ENCODE results near the gene FAM234B. TPM values are rescaled to one million over a fixed set of nuclear protein-coding genes. Genes with fewer than 3 reads are reported as not detected.

Gene FAM234B
- total RNA-seq, 2 experiments from 2014 or later: 7.4 to 7.7 TPM

- no peak for DNase-seq
- CTCF ChIA-PET: interaction anchor here (0.6 kb wide), 1 partner anchor 44 kb away, joined by 3 read pairs; no protein-coding TSS in a partner anchor
- intact Hi-C loops (cut with micrococcal nuclease): loop anchor here (1.0 to 5.0 kb wide), 3 partner anchors 15 to 644 kb away; partner anchors contain the start of gene BORCS5
- H3K27ac Mint-ChIP-seq: no peak overlapping the region
- no peaks in the 10 kb centered on the region for H3K9me3 Mint-ChIP-seq
- H3K27me3 Mint-ChIP-seq (ENCODE audit: low read depth): peaks cover 6% of the 10 kb centered on the region
- H3K4me3 Mint-ChIP-seq: peak overlapping the region; percentile 74
- no peaks in the 10 kb centered on the region for H3K36me3 Mint-ChIP-seq (ENCODE audit: low read depth)
- H3K4me1 Mint-ChIP-seq (ENCODE audit: low read depth): peaks cover 26% of the 10 kb centered on the region
These were observed 42.5 kb upstream of the FAM234B start for GRCh38 chr12:13001775-13002040.

GRCh38 chr12:13002301-13003097, 41.7 kb upstream of the FAM234B start:
- Mint-ChIP-seq H3K9me3 (no peaks in the 10 kb centered on the region), H3K36me3 (ENCODE audit: low read depth) (no peaks in the 10 kb centered on the region), H3K4me3 (peak overlapping the region; percentile 74), H3K27me3 (ENCODE audit: low read depth) (peaks cover 6% of the 10 kb centered on the region), H3K27ac (no peak overlapping the region), H3K4me1 (ENCODE audit: low read depth) (peaks cover 20% of the 10 kb centered on the region)
- no peak for DNase-seq
- intact Hi-C loops (cut with micrococcal nuclease): loop anchor here (1.0 to 5.0 kb wide), 2 partner anchors 16 to 645 kb away; partner anchors contain the start of gene BORCS5
- CTCF ChIA-PET: interaction anchor here (0.6 kb wide), 1 partner anchor 43 kb away, joined by 3 read pairs; no protein-coding TSS in a partner anchor

GRCh38 chr12:13004361-13004760, 39.8 kb upstream of the FAM234B start:
- Mint-ChIP-seq H3K9me3 (no peaks in the 10 kb centered on the region), H3K36me3 (ENCODE audit: low read depth) (no peaks in the 10 kb centered on the region), H3K4me1 (ENCODE audit: low read depth) (peaks cover 8% of the 10 kb centered on the region), H3K27me3 (ENCODE audit: low read depth) (peaks cover 6% of the 10 kb centered on the region), H3K27ac (no peak overlapping the region), H3K4me3 (no peak overlapping the region)
- no peak for DNase-seq
- intact Hi-C loops (cut with micrococcal nuclease): loop anchor here (5.0 kb wide), 1 partner anchor 647 kb away; the partner anchor contains the start of gene BORCS5
- CTCF ChIA-PET: interaction anchor here (1.2 kb wide), 1 partner anchor 19 kb away, joined by 3 read pairs; no protein-coding TSS in a partner anchor

- no peak overlapping the region for H3K4me3 Mint-ChIP-seq
- CTCF ChIA-PET: interaction anchor here (1.8 kb wide), 1 partner anchor 206 kb away, joined by 5 read pairs; no protein-coding TSS in a partner anchor
- peaks cover 5% of the 10 kb centered on the region for H3K4me1 Mint-ChIP-seq (ENCODE audit: low read depth)
- H3K36me3 Mint-ChIP-seq (ENCODE audit: low read depth): no peaks in the 10 kb centered on the region
- DNase-seq: no peak
- peaks cover 6% of the 10 kb centered on the region for H3K27me3 Mint-ChIP-seq (ENCODE audit: low read depth)
- H3K27ac Mint-ChIP-seq: no peak overlapping the region
- no peaks in the 10 kb centered on the region for H3K9me3 Mint-ChIP-seq
- intact Hi-C loops (cut with micrococcal nuclease): loop anchor here (5.0 kb wide), 1 partner anchor 648 kb away; the partner anchor contains the start of gene BORCS5
These were observed 39.2 kb upstream of the FAM234B start for GRCh38 chr12:13004986-13005385.

GRCh38 chr12:13005649-13006048, 38.5 kb upstream of the FAM234B start:
- H3K9me3 Mint-ChIP-seq: no peaks in the 10 kb centered on the region

GRCh38 chr12:13007496-13008233, 36.5 kb upstream of the FAM234B start:
- H3K27ac Mint-ChIP-seq: no peak overlapping the region
- H3K9me3 Mint-ChIP-seq: no peaks in the 10 kb centered on the region
- no peaks in the 10 kb centered on the region for H3K36me3 Mint-ChIP-seq (ENCODE audit: low read depth)
- H3K27me3 Mint-ChIP-seq (ENCODE audit: low read depth): no peaks in the 10 kb centered on the region
- CTCF ChIA-PET: no interaction called here
- no peak for DNase-seq
- H3K4me1 Mint-ChIP-seq (ENCODE audit: low read depth): no peaks in the 10 kb centered on the region
- no peak overlapping the region for H3K4me3 Mint-ChIP-seq
- intact Hi-C loops (cut with micrococcal nuclease): no loop called here

More at GRCh38 chr12:13005649-13006048, 38.5 kb upstream of the FAM234B start:
- no peaks in the 10 kb centered on the region for H3K36me3 Mint-ChIP-seq (ENCODE audit: low read depth)
- intact Hi-C loops (cut with micrococcal nuclease): no loop called here
- CTCF ChIA-PET: interaction anchor here (0.7 to 1.8 kb wide), 2 partner anchors 40 to 206 kb away, joined by 3 to 5 read pairs; no protein-coding TSS in a partner anchor
- H3K27ac Mint-ChIP-seq: no peak overlapping the region
- peaks cover 6% of the 10 kb centered on the region for H3K27me3 Mint-ChIP-seq (ENCODE audit: low read depth)
- no peak overlapping the region for H3K4me3 Mint-ChIP-seq
- DNase-seq: no peak
- H3K4me1 Mint-ChIP-seq (ENCODE audit: low read depth): peaks cover 5% of the 10 kb centered on the region

GRCh38 chr12:13008741-13009380, 35.3 kb upstream of the FAM234B start:
- intact Hi-C loops (cut with micrococcal nuclease): no loop called here
- no peaks in the 10 kb centered on the region for H3K4me1 Mint-ChIP-seq (ENCODE audit: low read depth)
- DNase-seq: no peak
- no peaks in the 10 kb centered on the region for H3K9me3 Mint-ChIP-seq
- no peak overlapping the region for H3K4me3 Mint-ChIP-seq
- no peaks in the 10 kb centered on the region for H3K27me3 Mint-ChIP-seq (ENCODE audit: low read depth)
- CTCF ChIA-PET: no interaction called here
- no peaks in the 10 kb centered on the region for H3K36me3 Mint-ChIP-seq (ENCODE audit: low read depth)
- no peak overlapping the region for H3K27ac Mint-ChIP-seq

GRCh38 chr12:13011098-13011497, 33.1 kb upstream of the FAM234B start:
- H3K4me3 Mint-ChIP-seq: no peak overlapping the region
- H3K9me3 Mint-ChIP-seq: no peaks in the 10 kb centered on the region
- intact Hi-C loops (cut with micrococcal nuclease): no loop called here
- H3K27ac Mint-ChIP-seq: no peak overlapping the region
- CTCF ChIA-PET: no interaction called here
- no peak for DNase-seq
- no peaks in the 10 kb centered on the region for H3K27me3 Mint-ChIP-seq (ENCODE audit: low read depth)
- H3K36me3 Mint-ChIP-seq (ENCODE audit: low read depth): no peaks in the 10 kb centered on the region
- H3K4me1 Mint-ChIP-seq (ENCODE audit: low read depth): no peaks in the 10 kb centered on the region

- no peak overlapping the region for H3K4me3 Mint-ChIP-seq
- intact Hi-C loops (cut with micrococcal nuclease): no loop called here
- CTCF ChIA-PET: interaction anchor here (1.0 kb wide), 1 partner anchor 30 kb away, joined by 3 read pairs; no protein-coding TSS in a partner anchor
These were observed 21.3 kb upstream of the FAM234B start for GRCh38 chr12:13022851-13023271.

GRCh38 chr12:13023811-13024530, 20.2 kb upstream of the FAM234B start:
- DNase-seq: no peak
- H3K36me3 Mint-ChIP-seq (ENCODE audit: low read depth): no peaks in the 10 kb centered on the region
- intact Hi-C loops (cut with micrococcal nuclease): no loop called here
- CTCF ChIA-PET: interaction anchor here (0.9 kb wide), 2 partner anchors 17 to 108 kb away, joined by 3 to 4 read pairs; no protein-coding TSS in a partner anchor
- no peak overlapping the region for H3K27ac Mint-ChIP-seq
- no peaks in the 10 kb centered on the region for H3K4me1 Mint-ChIP-seq (ENCODE audit: low read depth)
- H3K4me3 Mint-ChIP-seq: no peak overlapping the region
- no peaks in the 10 kb centered on the region for H3K9me3 Mint-ChIP-seq
- H3K27me3 Mint-ChIP-seq (ENCODE audit: low read depth): peaks cover 6% of the 10 kb centered on the region

More at GRCh38 chr12:13022851-13023271, 21.3 kb upstream of the FAM234B start:
- no peak overlapping the region for H3K27ac Mint-ChIP-seq
- no peaks in the 10 kb centered on the region for H3K9me3 Mint-ChIP-seq
- H3K4me1 Mint-ChIP-seq (ENCODE audit: low read depth): no peaks in the 10 kb centered on the region
- H3K27me3 Mint-ChIP-seq (ENCODE audit: low read depth): peaks cover 4% of the 10 kb centered on the region
- DNase-seq: no peak
- no peaks in the 10 kb centered on the region for H3K36me3 Mint-ChIP-seq (ENCODE audit: low read depth)

GRCh38 chr12:13024531-13024916, 19.7 kb upstream of the FAM234B start:
- no peaks in the 10 kb centered on the region for H3K9me3 Mint-ChIP-seq
- H3K36me3 Mint-ChIP-seq (ENCODE audit: low read depth): no peaks in the 10 kb centered on the region
- H3K4me1 Mint-ChIP-seq (ENCODE audit: low read depth): no peaks in the 10 kb centered on the region
- no peak overlapping the region for H3K4me3 Mint-ChIP-seq
- intact Hi-C loops (cut with micrococcal nuclease): no loop called here
- CTCF ChIA-PET: interaction anchor here (0.9 kb wide), 2 partner anchors 18 to 108 kb away, joined by 3 to 4 read pairs; no protein-coding TSS in a partner anchor
- no peak for DNase-seq
- no peak overlapping the region for H3K27ac Mint-ChIP-seq
- H3K27me3 Mint-ChIP-seq (ENCODE audit: low read depth): peaks cover 6% of the 10 kb centered on the region
